SK-N-MC (cell line): ENCODE data around the gene PAX7.

Experiments
- EZH2 ChIP-seq: fragments of 200-600 bp; sonication (generic); IDR thresholded peaks from one replicate; pipeline ENCODE4 v1.6.1; 2017; ENCODE audit warnings: antibody characterized with exemption
- POLR2AphosphoS5 ChIP-seq: IDR thresholded peaks from 2 replicates; pipeline ENCODE4 v1.6.1; 2012; ENCODE audit warnings: mild to moderate bottlenecking, low read depth, low read length, borderline replicate concordance

DNA sequence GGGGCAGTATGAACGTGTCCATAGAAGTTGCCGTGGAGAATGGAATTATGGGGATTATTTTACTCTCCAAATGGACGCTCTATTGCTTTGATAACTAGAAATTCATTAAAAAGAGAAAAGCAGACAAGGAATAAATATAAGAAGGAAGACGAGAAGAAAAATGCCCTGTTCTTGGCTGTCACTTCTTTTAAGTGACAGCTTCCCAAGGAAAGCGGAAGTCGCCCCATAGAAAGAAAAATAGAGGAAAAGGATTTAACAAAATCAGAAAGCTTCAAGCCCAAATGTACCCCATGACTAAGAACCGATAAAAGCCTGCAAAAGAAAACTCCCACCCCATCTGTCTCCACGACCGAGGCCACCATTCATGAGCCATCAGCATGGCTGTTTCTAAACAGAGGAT is 143.1 kb downstream of the PAX7 start:
- no peak for TF ChIP-seq EZH2
- TF ChIP-seq POLR2AphosphoS5 = no peak
